H1 (cell line): ENCODE measurements around the gene SLC26A9. TPM values are rescaled to one million over a fixed set of nuclear protein-coding genes. Genes with fewer than 3 reads are reported as not detected.

Source experiments
- CTCF ChIA-PET: fragments of 300-600 bp; sonication (Branson Sonifier 250); formaldehyde crosslinking; loops from one replicate; lab custom pipeline; 2021; ENCODE audit not compliant: partially characterized antibody; lab: Charles Lee
- POLR2A ChIA-PET: fragments of 300-600 bp; sonication (Branson Sonifier 250); formaldehyde crosslinking; loops from one replicate; lab custom pipeline; 2021; ENCODE audit warnings: inconsistent platforms; ENCODE audit not compliant: partially characterized antibody; lab: Charles Lee
- DNase-seq, 2 experiments: peaks; one replicate each; pipeline versions ENCODE4 v3.0.0 to v3.0.0-alpha.2; 2010 to 2022; ENCODE audit warnings: low spot score in 2 of 2, low read depth in 1 of 2, mixed read lengths in 1 of 2
- FAIRE-seq: peaks from 2 replicates; lab custom pipeline; 2011; peaks lifted over from hg19 to GRCh38; lab: Jason Lieb, UNC
- H2AFZ ChIP-seq: 2 replicates; pipeline ENCODE4 v1.8.1; 2012; ENCODE audit warnings: low read length, inconsistent platforms
- H2AK5ac ChIP-seq: 2 replicates; pipeline ENCODE4 v1.6.1; 2013; ENCODE audit warnings: low read depth, low read length
- H2BK120ac ChIP-seq: replicated peaks from 2 replicates; pipeline ENCODE3; 2013; ENCODE audit warnings: low read depth, low read length, inconsistent platforms
- H2BK12ac ChIP-seq: 2 replicates; pipeline ENCODE4 v1.6.1; 2013; ENCODE audit warnings: low read depth, low read length
- H2BK15ac ChIP-seq: 2 replicates; pipeline ENCODE4 v1.6.1; 2013; ENCODE audit warnings: low read length
- H2BK20ac ChIP-seq: 2 replicates; pipeline ENCODE4 v1.6.1; 2013; ENCODE audit warnings: low read length
- H2BK5ac ChIP-seq: 2 replicates; pipeline ENCODE4 v1.6.1; 2013; ENCODE audit warnings: low read depth, low read length
- H3K14ac ChIP-seq: 2 replicates; pipeline ENCODE4 v1.6.1; 2013; ENCODE audit warnings: inconsistent platforms; ENCODE audit not compliant: insufficient read length
- H3K18ac ChIP-seq: 2 replicates; pipeline ENCODE4 v1.6.1; 2013; ENCODE audit warnings: low read length; ENCODE audit errors: extremely low read depth
- H3K23ac ChIP-seq: 2 replicates; pipeline ENCODE4 v1.6.1; 2013; ENCODE audit warnings: inconsistent platforms; ENCODE audit not compliant: insufficient read length
- H3K23me2 ChIP-seq: 2 replicates; pipeline ENCODE4 v1.6.1; 2013; ENCODE audit warnings: low read depth, low read length
- H3K27ac ChIP-seq: 2 replicates; pipeline ENCODE4 v1.6.1; 2011; ENCODE audit warnings: low read depth, low read length, inconsistent platforms
- H3K27me3 ChIP-seq, 4 experiments: replicated peaks in 1 of 4; 1 replicate in 1 of 4; 2 replicates in 3 of 4; pipeline versions ENCODE4 v1.6.1 to v1.8.1; 2011 to 2013; ENCODE audit warnings: low read length in 3 of 4, mild to moderate bottlenecking in 3 of 4, inconsistent platforms in 2 of 4, mixed read lengths in 2 of 4, moderate library complexity in 1 of 4; ENCODE audit not compliant: control insufficient read depth in 3 of 4, insufficient read depth in 3 of 4; ENCODE audit errors: extremely low read depth in 1 of 4
- H3K36me3 ChIP-seq, 4 experiments: 2 replicates each; pipeline versions ENCODE4 v1.6.1 to v1.8.1; 2011 to 2013; ENCODE audit warnings: mild to moderate bottlenecking in 4 of 4, low read length in 3 of 4, moderate library complexity in 2 of 4, control low read depth in 1 of 4, inconsistent platforms in 1 of 4; ENCODE audit not compliant: insufficient read depth in 4 of 4, control insufficient read depth in 2 of 4
- H3K4ac ChIP-seq: replicated peaks from 2 replicates; pipeline ENCODE3; 2013; ENCODE audit warnings: low read length, low read depth, mixed read lengths, inconsistent platforms; ENCODE audit not compliant: insufficient read length
- H3K4me1 ChIP-seq, 4 experiments: replicated peaks in 1 of 4; 1 replicate in 1 of 4; 2 replicates in 3 of 4; pipeline versions ENCODE4 v1.6.1 to v1.8.1; 2011 to 2013; ENCODE audit warnings: low read length in 3 of 4, inconsistent platforms in 2 of 4, mixed read lengths in 1 of 4; ENCODE audit not compliant: insufficient read depth in 4 of 4, control insufficient read depth in 3 of 4
- H3K4me2 ChIP-seq, 2 experiments: 2 replicates each; pipeline versions ENCODE4 v1.6.1 to v1.8.1; 2011 to 2013; ENCODE audit warnings: low read depth in 2 of 2, low read length in 2 of 2, control low read depth in 1 of 2, inconsistent platforms in 1 of 2, mild to moderate bottlenecking in 1 of 2; ENCODE audit not compliant: insufficient read depth in 1 of 2
- H3K4me3 ChIP-seq, 4 experiments: fragments of 200-600, 300-600 bp in 1 of 4; sonication (generic), shearing (Covaris generic), sonication (Bioruptor Twin) in 1 of 4; 2 replicates each; pipeline versions ENCODE4 v1.5.1 to v1.8.1; 2011 to 2016; ENCODE audit warnings: low read length in 4 of 4, low read depth in 3 of 4, control low read depth in 2 of 4, inconsistent platforms in 2 of 4, mild to moderate bottlenecking in 2 of 4, mixed read lengths in 1 of 4, moderate library complexity in 1 of 4; ENCODE audit not compliant: insufficient read depth in 2 of 4; ENCODE audit errors: extremely low read depth in 1 of 4
- H3K56ac ChIP-seq: replicated peaks from 2 replicates; pipeline ENCODE3; 2013; ENCODE audit warnings: low read depth, mild to moderate bottlenecking, mixed read lengths, low read length, inconsistent platforms; ENCODE audit not compliant: insufficient read length
- H3K79me1 ChIP-seq: 2 replicates; pipeline ENCODE4 v1.6.1; 2013; ENCODE audit warnings: low read depth, low read length, control low read depth
- H3K79me2 ChIP-seq, 2 experiments: 2 replicates each; pipeline versions ENCODE4 v1.6.1 to v1.8.1; 2012 to 2013; ENCODE audit warnings: low read length in 2 of 2, mild to moderate bottlenecking in 2 of 2, inconsistent platforms in 1 of 2; ENCODE audit not compliant: insufficient read depth in 2 of 2, control insufficient read depth in 1 of 2
- H3K9ac ChIP-seq, 4 experiments: replicated peaks in 1 of 4; 1 replicate in 1 of 4; 2 replicates in 3 of 4; pipeline versions ENCODE4 v1.6.1 to v1.8.1; 2011 to 2013; ENCODE audit warnings: low read depth in 3 of 4, low read length in 3 of 4, control low read depth in 2 of 4, mild to moderate bottlenecking in 2 of 4, moderate library complexity in 2 of 4, inconsistent platforms in 1 of 4; ENCODE audit errors: extremely low read depth in 1 of 4
- H3K9me3 ChIP-seq, 2 experiments: 2 replicates each; pipeline versions ENCODE4 v1.6.1 to v1.8.1; 2012 to 2013; ENCODE audit warnings: mild to moderate bottlenecking in 2 of 2, moderate library complexity in 2 of 2, control low read depth in 1 of 2, inconsistent platforms in 1 of 2, low read depth in 1 of 2, low read length in 1 of 2, mixed read lengths in 1 of 2; ENCODE audit not compliant: insufficient read depth in 2 of 2
- H4K20me1 ChIP-seq, 2 experiments: replicated peaks in 1 of 2; 2 replicates each; pipeline versions ENCODE3 to v1.8.1; 2011 to 2013; ENCODE audit warnings: inconsistent platforms in 2 of 2, low read length in 2 of 2, mild to moderate bottlenecking in 1 of 2; ENCODE audit not compliant: insufficient read depth in 2 of 2, control insufficient read depth in 1 of 2
- H4K5ac ChIP-seq: 2 replicates; pipeline ENCODE4 v1.6.1; 2013; ENCODE audit warnings: low read length, low read depth, mixed read lengths, inconsistent platforms; ENCODE audit not compliant: insufficient read length
- H4K8ac ChIP-seq: 2 replicates; pipeline ENCODE4 v1.8.0; 2013; ENCODE audit warnings: mild to moderate bottlenecking, moderate library complexity, low read length, inconsistent platforms; ENCODE audit not compliant: insufficient read depth; ENCODE audit errors: extremely low read depth
- H4K91ac ChIP-seq: replicated peaks from 2 replicates; pipeline ENCODE3; 2013; ENCODE audit warnings: low read length, mixed read lengths, inconsistent platforms; ENCODE audit not compliant: insufficient read length
- BRCA1 ChIP-seq: IDR thresholded peaks from 2 replicates; pipeline ENCODE4 v1.6.1; 2012; ENCODE audit warnings: low read depth, low read length, improper control_type of control experiment
- KDM5A ChIP-seq: fragments of 200-600 bp; IDR thresholded peaks from 2 replicates; pipeline ENCODE4 v1.7.1; 2012; ENCODE audit warnings: mild to moderate bottlenecking, low read length, inconsistent platforms, mixed read lengths
- POLR2A ChIP-seq, 2 experiments: IDR thresholded peaks; 1 replicate in 1 of 2; 2 replicates in 1 of 2; pipeline ENCODE4 v1.6.1; 2011; ENCODE audit warnings: low read depth in 2 of 2, low read length in 2 of 2, mild to moderate bottlenecking in 2 of 2; ENCODE audit errors: control extremely low read depth in 1 of 2
- RBBP5 ChIP-seq: IDR thresholded peaks from 2 replicates; pipeline ENCODE4 v1.7.1; 2012; ENCODE audit warnings: low read depth, mild to moderate bottlenecking, inconsistent platforms, low read length, moderate library complexity, borderline replicate concordance
- WGBS, 2 experiments: shearing (Covaris generic) in 1 of 2; methylation state at CpG; one replicate each; pipeline versions ENCODE4 v1.1.6 to v1.1.7; 2013 to 2015; ENCODE audit warnings: low lambda C conversion rate in 2 of 2, mixed read lengths in 2 of 2, inconsistent platforms in 1 of 2, low coverage in 1 of 2, missing lambda C conversion rate in 1 of 2; ENCODE audit not compliant: insufficient replicate concordance in 2 of 2, insufficient coverage in 1 of 2, insufficient read length in 1 of 2; ENCODE audit errors: extremely low coverage in 1 of 2, missing lambda C conversion rate in 1 of 2; 5-methylcytosine and 5-hydroxymethylcytosine counted together
- polyA plus RNA-seq, 7 experiments: library from polyadenylated mRNA; depleted of rRNA in 3 of 7; stranded (reverse) in 5 of 7; unstranded in 2 of 7; fragments of >200 nt in 5 of 7; fragments of 200-250 nt in 2 of 7; gene quantifications; 1 replicate in 5 of 7; 2 replicates in 1 of 7; 4 replicates in 1 of 7; pipeline versions ENCODE4 v1.2.1 to v1.2.3, GENCODE V29; 2011 to 2013; ENCODE audit warnings: missing spikeins in 2 of 7, mixed read lengths in 2 of 7
- total RNA-seq: library from RNA; stranded (reverse); fragmentation: NEBNext Ultra II Directional; extraction: Animal tissue kit (Norgen Biotek cat#: 25700); gene quantifications from 2 replicates; pipeline ENCODE4 v1.2.1, GENCODE V29; 2021
- TF ChIP-seq, protein P1 (sequence below): IDR thresholded peaks from 2 replicates; pipeline ENCODE4 v1.6.1; 2012; ENCODE audit warnings: inconsistent platforms
- TF ChIP-seq, protein P2 (sequence below): IDR thresholded peaks from 2 replicates; pipeline ENCODE4 v1.6.1; 2012; ENCODE audit warnings: low read length, inconsistent platforms

SLC26A9 gene
- total and polyA plus RNA-seq, 2 of the 8 experiments (the other 6 are each of a cell fraction or from before 2014, with no cell fraction given): not detected

DNA sequence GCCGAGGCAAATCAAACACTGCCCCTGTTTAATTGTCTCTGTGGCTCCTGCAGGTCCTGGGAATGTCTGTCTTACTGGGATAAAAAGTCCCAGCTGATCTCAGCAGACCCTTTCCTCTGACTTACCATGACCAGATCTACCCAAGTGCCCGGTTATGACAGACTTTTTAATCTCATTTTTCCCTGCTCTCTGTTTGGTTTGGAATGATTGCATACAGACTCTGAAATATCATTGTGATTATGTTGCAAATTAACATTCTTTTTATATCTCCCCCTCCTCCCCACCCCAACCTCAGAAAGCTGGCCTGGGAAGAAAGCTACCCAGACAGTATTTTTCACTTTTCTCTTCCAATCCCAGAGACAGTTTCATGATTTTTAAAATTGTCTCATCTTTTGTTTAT lies 43.6 kb upstream of the SLC26A9 start:
- no peak overlapping the region for H2BK120ac ChIP-seq
- H3K4ac ChIP-seq: no peak overlapping the region
- CTCF ChIA-PET: interaction anchor here (0.6 to 13.6 kb wide), 16 partner anchors 9 to 247 kb away, joined by 3 to 262 read pairs (median 3); partner anchors contain the start of genes RAB7B and SLC26A9
- H3K23ac ChIP-seq: no peak overlapping the region
- no peak overlapping the region for H3K9ac ChIP-seq
- H3K23me2 ChIP-seq: no peaks in the 10 kb centered on the region
- no peak overlapping the region for H2BK12ac ChIP-seq
- H4K20me1 ChIP-seq: no peaks in the 10 kb centered on the region
- no peak overlapping the region for H3K56ac ChIP-seq
- no peak overlapping the region for H2AFZ ChIP-seq
- no peak for FAIRE-seq
- TF ChIP-seq KDM5A (no peak), POLR2A (IDR thresholded peaks at IDR 0.05; ENCODE audit: control extremely low read depth in 1 of 2, low read depth in 2 of 2, low read length in 2 of 2) (no peak), RBBP5 (no peak), BRCA1 (no peak)
- TF ChIP-seq, protein P1, sequence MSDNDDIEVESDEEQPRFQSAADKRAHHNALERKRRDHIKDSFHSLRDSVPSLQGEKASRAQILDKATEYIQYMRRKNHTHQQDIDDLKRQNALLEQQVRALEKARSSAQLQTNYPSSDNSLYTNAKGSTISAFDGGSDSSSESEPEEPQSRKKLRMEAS: no peak
- TF ChIP-seq, protein P2, sequence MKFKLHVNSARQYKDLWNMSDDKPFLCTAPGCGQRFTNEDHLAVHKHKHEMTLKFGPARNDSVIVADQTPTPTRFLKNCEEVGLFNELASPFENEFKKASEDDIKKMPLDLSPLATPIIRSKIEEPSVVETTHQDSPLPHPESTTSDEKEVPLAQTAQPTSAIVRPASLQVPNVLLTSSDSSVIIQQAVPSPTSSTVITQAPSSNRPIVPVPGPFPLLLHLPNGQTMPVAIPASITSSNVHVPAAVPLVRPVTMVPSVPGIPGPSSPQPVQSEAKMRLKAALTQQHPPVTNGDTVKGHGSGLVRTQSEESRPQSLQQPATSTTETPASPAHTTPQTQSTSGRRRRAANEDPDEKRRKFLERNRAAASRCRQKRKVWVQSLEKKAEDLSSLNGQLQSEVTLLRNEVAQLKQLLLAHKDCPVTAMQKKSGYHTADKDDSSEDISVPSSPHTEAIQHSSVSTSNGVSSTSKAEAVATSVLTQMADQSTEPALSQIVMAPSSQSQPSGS: no peak
- TF ChIP-seq, all 59 proteins: peak for 0
- H2BK5ac ChIP-seq: no peak overlapping the region
- no peaks in the 10 kb centered on the region; a peak in 2 of 7 replicates for H3K4me1 ChIP-seq
- no peak overlapping the region for H3K27ac ChIP-seq
- no peaks in the 10 kb centered on the region for H3K36me3 ChIP-seq
- H2BK15ac ChIP-seq: no peak overlapping the region
- H3K9me3 ChIP-seq: no peaks in the 10 kb centered on the region
- H3K79me2 ChIP-seq: no peaks in the 10 kb centered on the region
- no peak overlapping the region for H3K4me2 ChIP-seq
- no peak overlapping the region for H4K5ac ChIP-seq
- WGBS, 2 experiments: 87% methylated on average over 2 of the region's 2 CpGs; no CpG with 5 or more reads in 1 of the 2 experiments
- no peaks in the 10 kb centered on the region for H3K79me1 ChIP-seq
- POLR2A ChIA-PET: interaction anchor here (1.1 kb wide), 1 partner anchor 120 kb away, joined by 3 read pairs; no protein-coding TSS in a partner anchor
- no peak overlapping the region for H3K4me3 ChIP-seq
- no peak overlapping the region for H4K8ac ChIP-seq
- no peak overlapping the region for H2BK20ac ChIP-seq
- no peaks in the 10 kb centered on the region for H3K27me3 ChIP-seq
- H3K18ac ChIP-seq: no peak overlapping the region
- H3K14ac ChIP-seq: no peak overlapping the region
- no peak for DNase-seq
- H2AK5ac ChIP-seq: no peak overlapping the region
- H4K91ac ChIP-seq: no peak overlapping the region
